Stimulated activated CD4-positive, alpha-beta T cell treated with anti-CD3 and anti-CD28 coated beads, TNF-alpha, amount 100 ng/mL, for 4 hours (primary cell): Measurements from ENCODE around the gene NPR2.
A peak's percentile ranks its signal among the peaks of the same experiment; 100 is the strongest.

Experiments used
- DNase-seq, 3 experiments: peaks; one replicate each; pipeline ENCODE4 v3.0.0-alpha.2; 2020; ENCODE audit warnings: low read depth in 3 of 3

NPR2 gene

DNA sequence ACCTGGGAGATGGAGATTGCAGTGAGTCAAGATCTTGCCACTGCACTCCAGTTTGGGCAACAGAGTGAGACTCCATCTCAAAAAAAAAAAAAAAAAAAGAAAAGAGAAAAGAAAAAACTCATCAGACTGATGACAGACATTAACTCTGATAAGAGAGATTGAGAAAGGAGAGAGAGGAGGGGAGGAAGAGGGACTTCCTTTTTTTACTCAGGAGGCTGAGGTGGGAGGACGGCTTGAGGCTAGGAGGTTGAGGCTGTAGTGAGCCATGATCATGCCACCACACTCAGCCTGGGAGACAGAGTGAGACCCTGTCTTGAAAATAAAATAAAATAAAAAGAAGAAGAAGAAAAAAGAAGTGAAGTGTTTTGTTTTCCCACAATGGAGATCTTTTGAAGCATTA, 27.6 kb upstream of the NPR2 start:
- DNase-seq, result no peak

DNA sequence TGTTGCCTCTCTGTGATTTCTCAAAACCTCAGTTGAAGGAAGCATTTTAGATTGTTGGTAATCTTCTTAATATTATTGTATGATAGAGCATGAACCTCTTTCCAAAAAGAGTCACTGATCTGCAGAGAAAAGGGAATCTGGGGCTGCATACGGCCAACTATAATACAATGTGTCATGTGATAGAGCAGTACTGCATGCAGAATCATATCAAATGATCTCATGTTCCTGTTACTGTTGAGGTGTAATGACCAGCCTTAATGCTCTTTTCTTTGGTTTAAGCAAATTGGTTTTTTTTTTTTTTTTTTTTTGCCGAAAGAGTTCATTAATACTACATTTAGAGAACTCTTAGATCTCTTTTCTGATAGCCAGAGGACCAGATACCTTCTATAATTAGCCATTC, 24.4 kb upstream of the NPR2 start:
- no peak for DNase-seq

DNA sequence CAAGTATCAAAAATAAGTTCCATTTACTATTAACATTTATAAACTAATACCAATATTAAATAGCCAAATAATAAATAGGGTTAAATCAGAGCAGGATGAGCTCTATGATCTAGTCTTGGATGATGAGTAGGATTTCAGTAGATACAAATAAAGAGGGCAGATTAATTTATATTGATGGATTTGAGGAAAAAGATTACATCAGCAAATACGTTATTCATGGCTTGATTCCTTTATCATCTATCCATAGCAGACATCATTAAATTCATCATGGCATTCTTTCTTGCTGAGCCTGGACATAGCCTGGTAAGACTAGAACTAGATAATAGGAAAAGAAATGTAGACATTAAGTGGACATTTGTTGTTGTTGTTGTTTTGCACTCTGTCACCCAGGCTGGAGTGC, 23.9 kb upstream of the NPR2 start:
- DNase-seq, result no peak

DNA sequence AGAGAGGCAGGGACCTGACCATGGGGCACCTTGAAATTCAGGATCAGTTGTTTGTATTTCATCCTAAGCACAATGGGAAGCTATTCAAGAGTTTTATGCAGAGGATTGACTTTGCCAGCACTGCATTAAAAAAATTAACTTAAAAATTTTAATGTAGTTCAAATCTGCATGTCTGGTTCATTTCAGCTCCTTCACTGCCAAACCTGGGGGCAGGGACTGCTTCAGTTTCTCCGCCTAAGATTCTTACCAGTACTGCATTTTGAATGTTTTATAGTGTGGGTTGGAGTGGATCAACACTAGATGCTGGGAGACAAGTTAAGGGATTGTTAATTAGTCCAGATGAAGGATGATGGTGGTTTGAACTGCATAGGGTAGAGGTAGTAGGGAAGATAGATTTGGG, 21.6 kb upstream of the NPR2 start:
- no peak for DNase-seq

DNA sequence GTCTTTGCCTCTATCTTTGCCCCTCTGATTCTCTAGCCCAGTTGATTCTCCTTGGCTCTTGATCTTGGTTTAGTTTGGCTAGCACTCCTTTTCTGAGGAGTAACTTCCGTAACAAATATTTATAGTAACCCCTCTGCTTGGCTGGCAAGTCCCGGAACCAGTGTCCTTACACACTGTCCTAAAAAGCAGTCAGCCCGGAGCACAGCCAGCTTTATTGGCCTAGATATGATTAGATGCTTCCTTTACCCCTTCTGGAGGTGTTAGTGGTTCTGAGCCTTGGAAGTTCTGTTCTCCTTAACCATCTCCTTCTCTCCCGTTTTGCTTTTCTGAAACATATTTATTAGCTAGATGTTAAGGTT, 20.3 kb upstream of the NPR2 start:
- no peak for DNase-seq

DNA sequence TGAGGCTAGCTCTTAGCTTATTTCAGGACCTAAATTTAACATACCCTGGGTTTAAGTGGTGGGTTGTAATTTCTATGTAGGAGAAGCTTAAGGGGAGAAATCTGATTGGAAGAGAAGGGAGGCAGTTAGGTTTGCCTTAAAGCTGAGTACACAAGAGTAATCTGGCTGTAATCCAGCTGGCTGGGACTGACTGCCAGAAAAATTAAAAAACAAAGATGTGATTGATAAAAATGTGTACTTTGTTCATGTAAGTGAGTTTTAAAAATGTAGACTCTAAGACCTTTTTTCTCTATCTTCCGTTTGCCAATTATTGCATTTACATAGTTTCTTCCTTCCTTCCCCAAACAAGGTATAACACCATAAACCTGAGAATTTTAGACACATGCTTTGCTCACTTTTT, 19.9 kb upstream of the NPR2 start:
- DNase-seq, result no peak

DNA sequence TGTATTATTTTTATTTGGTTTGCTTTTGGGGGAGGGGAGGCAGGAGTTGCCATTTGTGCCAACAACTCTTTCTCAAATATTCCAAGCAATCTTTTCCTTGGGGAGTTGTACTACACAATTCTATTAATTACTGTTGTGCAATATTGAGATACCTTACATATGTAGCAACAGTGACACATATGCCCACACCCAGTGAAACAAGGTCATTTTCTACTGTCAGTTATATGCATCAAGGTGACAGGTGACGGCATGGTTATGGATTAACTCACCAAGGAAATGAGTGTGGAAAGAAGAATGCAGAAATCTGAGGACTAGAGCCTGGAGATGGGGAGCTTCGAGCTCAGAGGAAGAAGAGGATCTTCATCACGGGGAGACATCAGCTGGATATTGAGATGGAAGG, 19.4 kb upstream of the NPR2 start:
- DNase-seq, result no peak

DNA sequence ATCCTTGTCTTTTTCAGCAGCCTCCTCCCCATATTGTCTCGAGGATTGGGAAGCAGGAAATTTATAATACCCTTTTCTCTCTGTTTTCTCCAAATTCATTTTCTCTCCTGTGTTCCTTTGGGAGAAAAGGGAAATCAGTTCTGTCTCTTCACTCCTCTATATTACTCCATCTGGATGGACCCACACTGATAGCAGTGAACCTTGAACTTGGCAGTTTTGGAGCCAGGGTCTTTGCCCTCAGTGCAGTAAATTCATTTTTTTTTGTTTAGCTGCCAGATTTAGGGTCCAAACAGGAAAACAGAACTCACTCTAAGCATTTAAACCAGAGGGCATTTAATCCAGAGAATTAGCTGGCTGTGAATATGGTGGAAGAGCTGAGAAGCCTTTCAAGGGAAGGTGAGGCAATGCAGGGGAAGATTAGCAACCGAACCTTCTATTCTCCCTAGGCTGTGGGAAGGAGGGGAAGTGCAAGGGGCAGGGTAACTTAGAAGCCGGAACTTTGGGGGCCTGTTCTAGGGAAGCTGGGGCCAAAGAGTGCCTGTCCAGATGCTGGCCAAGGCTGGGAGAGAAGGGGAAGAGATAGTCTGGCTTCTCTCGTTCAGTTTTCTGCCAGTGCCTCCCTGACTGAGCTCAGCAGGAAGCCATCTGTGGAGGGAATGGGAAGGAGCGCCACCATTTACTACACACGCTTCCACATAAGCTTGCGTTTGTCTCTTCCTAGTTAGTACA, 16.3 kb upstream of the NPR2 start:
- no peak for DNase-seq

DNA sequence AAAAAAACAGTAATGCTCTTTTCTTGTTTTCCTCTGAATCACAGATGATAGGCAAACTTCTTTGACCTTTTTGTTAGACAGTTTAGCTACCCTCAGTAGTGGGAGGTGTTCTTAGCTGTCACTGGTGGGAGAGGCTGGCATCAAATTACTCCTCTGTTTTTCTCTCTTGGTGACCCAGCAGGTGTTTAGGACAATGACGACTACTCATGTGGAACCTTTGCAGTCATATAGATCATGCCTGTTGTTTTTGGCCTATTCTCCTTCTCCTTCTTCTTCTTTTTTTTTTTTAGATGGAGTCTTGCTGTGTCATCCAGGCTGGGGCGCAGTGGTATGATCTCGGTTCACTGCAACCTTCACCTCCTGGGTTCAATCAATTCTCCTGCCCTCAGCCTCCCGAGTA, 15.4 kb upstream of the NPR2 start:
- DNase-seq, result no peak

DNA sequence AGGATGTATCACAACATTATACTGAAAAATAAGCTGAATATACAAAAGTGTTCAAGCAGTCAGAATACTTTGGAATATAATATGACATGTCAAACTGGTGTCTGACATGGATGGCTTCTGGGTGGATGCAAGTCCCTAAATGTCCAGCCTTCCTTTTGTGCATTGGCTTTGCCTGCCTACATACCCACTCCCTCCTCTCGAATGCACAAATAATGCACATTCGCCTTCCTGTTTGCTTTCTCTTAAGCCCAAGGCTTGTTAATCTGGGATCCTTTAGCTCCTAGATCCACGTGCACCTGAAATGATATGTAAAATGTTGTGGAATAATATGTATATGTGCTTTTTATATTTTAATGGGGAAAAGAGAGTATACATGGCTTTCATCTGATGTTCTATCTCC, 12.9 kb upstream of the NPR2 start:
- DNase-seq, result no peak

DNA sequence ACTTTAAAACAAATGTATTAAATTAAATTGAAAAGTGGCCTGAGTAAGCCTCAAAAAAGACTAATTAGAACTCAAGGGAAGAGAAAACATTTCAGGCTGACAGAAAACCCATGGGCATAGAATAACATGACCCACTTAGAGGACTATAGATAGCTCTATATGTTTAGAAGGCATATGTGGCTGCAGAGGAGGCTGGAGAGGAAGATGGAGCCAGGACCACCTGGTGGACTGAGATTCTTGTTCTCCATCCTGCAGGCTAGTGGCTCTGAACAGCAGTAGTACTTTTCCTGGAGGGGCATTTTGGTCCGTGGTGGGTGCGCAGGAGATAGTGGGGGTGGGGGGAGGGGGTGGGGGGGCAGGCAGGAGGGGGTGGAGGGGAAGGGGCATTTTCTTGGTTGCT, 10.3 kb upstream of the NPR2 start:
- DNase-seq, result no peak

DNA sequence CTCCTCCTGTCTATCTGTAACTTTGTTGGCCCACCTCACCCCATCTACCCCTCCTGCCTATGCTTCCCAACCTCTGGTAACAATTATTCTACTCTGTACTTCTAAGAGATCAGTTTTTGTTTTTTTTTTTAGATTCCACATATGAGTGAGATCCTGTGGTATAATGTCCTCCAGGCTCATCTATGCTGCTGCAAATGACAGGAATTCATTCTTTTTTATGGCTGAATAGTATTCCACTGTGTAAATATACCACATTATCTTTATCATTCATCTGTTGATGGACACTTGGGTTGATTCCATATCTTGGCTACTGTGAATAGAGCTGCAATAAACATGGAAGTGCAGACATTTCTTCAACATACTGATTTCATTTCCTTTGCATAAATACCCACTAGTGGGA, 8.0 kb upstream of the NPR2 start:
- no peak for DNase-seq

DNA sequence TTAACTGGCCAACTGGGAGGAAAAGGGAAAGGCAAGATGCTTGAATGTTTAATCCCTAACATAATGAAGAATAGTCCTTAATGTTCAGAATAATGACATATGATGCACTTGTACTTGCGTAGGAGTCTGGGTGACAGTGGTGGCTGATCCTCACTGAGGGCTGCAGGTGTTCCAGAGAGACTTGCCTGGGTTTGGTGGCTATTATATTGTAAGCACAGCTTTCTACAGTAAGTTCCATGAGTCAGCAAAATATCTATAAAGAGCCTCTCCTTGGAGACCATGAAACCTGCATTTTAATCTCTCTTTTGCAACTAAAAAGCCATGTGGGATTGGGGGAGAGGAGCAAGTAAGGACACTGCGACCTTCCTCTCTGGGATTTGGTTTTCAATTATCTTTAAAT, 1.9 kb upstream of the NPR2 start:
- no peak for DNase-seq

DNA sequence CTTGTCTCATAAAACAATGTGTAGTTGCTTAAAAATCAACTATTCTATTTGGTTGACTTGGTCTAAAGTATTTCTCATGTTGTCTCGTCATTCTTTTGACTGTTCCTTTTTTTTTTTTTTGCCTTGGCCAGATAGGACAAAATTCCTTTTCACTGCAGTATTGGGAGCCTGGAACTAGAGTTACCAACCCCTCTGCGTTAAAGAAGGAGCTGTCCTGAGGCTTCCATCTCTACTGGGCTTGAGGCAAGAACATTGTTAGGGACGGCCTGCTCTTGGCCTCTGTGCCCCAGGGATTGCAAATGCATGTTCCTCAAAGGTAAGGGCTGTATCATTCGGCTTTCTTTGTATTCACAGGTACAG, 1.4 kb upstream of the NPR2 start:
- no peak for DNase-seq

DNA sequence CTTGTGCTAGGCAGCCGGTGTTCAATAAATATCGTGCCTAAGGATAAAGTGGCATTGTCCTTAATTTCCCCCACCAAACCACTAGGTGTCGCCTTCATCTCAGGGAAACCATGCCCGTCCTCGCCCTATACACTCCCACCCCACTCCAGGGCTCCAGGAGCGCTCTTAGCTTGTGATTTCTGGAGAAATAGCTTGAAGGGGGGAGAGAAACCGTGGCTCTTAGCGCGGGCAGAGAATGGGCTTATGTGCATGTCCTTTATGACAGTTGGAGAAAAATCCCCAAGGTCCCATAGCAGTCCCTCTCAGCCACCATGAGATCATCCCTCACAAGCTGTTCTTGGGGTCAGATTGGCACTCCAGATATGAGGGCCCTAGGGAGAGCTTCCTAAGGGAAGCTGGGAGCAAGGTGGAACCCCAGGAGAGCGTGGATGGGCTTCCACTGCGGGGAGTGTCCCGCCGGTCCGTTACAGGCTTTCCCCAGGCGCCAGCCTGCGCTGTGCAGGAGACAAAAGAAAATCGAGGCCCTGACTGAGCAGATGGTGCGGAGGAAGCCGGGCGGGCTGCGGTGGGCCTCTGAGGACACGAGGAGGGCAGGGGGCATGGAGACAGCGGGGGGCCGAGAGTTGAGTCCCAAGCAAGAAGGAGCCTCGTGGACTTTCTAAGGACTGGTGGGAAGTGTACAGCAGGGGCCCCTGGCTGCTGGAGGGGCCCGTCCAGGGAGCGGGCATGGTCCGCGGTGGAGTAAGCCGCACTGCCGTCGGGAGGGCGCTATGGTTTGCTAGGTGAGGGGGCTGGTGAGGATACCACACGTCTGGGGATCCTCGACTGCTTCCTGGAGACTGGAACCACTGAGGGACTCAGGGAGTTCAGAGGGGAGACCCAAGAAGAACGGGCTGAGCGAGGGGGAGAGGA, 750 bp upstream of the NPR2 start:
- DNase-seq, result peak in 2 of 3 experiments; percentile 27 to 32

DNA sequence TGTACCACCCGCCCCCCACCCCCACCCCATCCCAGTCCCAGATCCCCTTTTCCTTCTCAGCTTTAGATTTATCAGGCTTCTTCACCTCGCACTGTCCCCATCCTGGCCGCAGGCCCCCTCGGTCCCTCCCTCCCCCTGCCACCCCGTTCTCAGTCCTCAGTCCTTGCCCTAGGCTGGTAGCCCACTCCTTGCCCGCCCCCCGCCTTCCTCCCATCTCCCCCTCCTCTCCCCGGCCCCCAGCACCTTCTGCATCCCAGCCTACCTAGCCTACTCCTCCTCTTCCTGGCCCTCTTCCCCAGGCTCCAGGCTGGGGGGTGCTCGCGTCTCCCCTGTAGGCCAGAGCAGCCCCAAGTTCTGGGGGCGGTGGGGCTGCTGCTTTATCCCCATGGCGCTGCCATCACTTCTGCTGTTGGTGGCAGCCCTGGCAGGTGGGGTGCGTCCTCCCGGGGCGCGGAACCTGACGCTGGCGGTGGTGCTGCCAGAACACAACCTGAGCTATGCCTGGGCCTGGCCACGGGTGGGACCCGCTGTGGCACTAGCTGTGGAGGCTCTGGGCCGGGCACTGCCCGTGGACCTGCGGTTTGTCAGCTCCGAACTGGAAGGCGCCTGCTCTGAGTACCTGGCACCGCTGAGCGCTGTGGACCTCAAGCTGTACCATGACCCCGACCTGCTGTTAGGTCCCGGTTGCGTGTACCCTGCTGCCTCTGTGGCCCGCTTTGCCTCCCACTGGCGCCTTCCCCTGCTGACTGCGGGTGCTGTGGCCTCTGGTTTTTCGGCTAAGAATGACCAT, 828 bp downstream of the NPR2 start:
- no peak for DNase-seq

DNA sequence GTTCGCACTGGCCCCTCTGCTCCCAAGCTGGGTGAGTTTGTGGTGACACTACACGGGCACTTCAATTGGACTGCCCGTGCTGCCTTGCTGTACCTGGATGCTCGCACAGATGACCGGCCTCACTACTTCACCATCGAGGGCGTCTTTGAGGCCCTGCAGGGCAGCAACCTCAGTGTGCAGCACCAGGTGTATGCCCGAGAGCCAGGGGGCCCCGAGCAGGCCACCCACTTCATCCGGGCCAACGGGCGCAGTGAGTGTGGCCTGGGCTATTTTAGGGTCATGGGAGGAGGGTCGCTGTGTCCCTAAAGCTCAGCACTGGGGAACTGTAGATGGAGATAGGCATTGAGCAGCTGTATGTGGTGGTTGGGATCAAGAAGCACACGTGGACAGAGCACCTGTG, 1.4 kb downstream of the NPR2 start:
- no peak for DNase-seq

DNA sequence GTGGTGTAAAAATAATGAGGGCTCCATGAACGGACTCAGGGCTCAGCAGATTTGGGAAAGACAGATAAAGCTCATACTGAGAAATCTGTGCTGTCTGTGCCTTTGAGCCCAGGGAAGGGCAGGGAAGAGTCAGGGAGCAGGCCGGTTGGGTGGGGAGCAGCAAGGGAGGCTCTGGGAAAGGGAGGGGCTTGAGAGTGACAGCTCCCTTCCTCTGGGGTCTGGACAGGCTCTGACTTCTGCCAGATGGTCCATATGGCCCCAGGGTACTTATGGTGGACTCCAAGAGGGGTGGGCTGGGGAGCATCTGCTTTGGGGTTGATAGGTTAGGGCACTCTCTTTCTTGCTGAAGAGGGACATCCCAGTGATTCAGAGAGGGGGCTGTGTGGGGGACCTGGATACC, 2.1 kb downstream of the NPR2 start:
- no peak for DNase-seq

DNA sequence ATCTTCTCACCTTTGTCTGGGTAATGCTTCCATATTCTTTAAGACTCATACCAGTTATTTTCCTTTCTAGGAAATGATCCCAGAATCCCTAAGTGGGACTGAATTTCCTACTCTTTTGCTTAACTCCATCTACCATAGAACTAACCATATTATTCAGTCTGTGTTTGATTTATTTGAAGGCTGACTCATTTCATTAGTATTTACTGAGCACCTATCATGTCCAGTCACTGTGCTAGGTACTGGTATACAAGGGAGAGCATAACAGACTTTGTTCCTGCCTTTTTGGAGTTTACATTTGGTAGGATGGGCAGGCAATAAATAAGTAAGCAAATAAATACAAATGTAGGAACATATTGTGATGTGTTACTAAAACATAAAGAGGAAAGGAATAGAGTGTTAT, 4.3 kb downstream of the NPR2 start:
- no peak for DNase-seq

DNA sequence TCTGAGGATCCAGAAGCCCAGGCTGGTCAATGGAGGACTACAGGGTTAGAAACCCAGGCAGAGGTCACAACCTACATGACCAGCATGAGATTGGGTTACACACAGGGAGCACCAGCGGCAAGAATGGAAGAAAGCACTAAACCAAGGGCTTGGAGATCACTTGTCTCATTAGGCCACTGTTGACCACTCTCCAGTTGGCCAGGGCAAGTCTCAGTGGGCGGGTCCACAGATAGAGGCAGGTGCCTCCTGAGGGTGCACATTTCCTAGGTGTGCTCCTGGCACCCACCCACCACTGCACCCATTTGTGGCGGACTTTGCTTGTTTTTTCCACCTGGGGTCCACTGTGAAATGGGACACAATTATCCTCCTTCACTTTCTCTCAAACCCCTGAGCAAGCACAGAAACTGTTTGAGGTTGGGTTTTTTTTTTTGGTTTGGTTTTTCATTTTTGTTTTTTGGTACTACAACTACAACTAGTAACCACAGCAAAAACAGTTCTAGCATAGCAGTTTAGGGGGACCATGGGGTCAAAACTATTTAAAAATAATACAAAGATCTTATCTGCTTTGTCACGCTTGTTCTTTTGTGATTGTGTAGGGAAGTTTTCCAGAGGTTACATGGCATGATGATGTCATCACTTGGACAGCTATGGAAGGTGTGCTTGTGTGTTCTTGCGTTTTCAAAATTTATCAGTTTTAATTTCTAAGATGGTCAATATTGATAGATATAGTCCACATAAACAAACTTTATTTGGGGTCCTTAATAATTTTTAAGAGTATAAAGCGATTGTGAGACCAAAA, 6.1 kb downstream of the NPR2 start:
- no peak for DNase-seq

DNA sequence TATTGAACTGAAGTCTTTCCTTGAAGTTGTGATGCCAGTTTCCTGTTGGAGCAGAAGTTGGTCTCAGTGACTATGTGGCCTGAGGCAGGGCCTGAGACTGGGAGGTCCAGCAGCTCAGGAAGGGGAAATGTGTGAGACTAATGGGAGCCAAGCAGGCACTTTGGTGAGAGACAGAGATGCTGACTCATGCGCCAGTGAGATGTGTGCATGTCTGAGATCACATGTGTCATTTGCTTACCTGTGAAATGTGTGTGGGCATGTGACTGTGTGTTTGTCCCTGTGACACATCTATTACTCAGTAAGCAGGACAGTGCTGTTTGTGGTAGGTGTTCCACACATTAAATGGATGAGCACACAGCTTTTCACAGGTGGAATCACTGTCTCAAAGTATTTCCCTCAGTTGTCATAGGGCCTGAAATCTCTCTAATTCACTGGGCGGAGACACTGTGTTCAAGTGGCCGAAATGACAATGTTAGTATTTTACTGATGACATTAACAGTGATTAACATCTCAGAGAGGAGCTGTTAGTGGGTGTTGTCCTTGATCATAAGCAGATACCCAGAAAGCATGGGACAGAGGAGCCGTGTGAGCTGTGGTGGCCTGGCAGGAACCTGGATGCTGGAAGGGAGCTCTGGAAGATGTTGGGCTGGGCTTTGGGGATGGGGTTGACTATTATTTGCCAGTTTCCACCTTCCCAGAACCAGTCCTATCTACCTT, 7.4 kb downstream of the NPR2 start:
- DNase-seq, result no peak
